ENCODE measurements around the gene RAB33A.
A peak's percentile ranks its signal among the peaks of the same experiment; 100 is the strongest.

The RAB33A gene

GRCh38 chrX:130170752-130171445, 863 bp upstream of the RAB33A start:
- no peak for TF ChIP-seq CTCF (conservative IDR thresholded peaks at IDR 0.05; ENCODE audit: low read depth, low read length)
- peak overlapping the region; percentile 61 for H3K4me3 ChIP-seq (ENCODE audit: low read length)
- peak; percentile 55 for DNase-seq (ENCODE audit: low read depth)

- peak overlapping the region; percentile 61 for H3K4me3 ChIP-seq (ENCODE audit: low read length)
- no peak for DNase-seq (ENCODE audit: low read depth)
- TF ChIP-seq CTCF (conservative IDR thresholded peaks at IDR 0.05; ENCODE audit: low read depth, low read length) = no peak
Observed at GRCh38 chrX:130172127-130172845, 524 bp downstream of the RAB33A start.

GRCh38 chrX:130173190-130173895, 1.6 kb downstream of the RAB33A start:
- H3K4me3 ChIP-seq (ENCODE audit: low read length) = peak overlapping the region; percentile 61
- peak; percentile 43 for DNase-seq (ENCODE audit: low read depth)

GRCh38 chrX:130174045-130174704, 2.4 kb downstream of the RAB33A start:
- no peak for TF ChIP-seq CTCF (conservative IDR thresholded peaks at IDR 0.05; ENCODE audit: low read depth, low read length)
- H3K4me3 ChIP-seq (ENCODE audit: low read length) = no peak overlapping the region
- DNase-seq (ENCODE audit: low read depth) = peak; percentile 50

More at GRCh38 chrX:130173190-130173895, 1.6 kb downstream of the RAB33A start:
- TF ChIP-seq CTCF (conservative IDR thresholded peaks at IDR 0.05; ENCODE audit: low read depth, low read length) = no peak

GRCh38 chrX:130174937-130175336, 3.2 kb downstream of the RAB33A start:
- no peak for DNase-seq (ENCODE audit: low read depth)
- H3K4me3 ChIP-seq (ENCODE audit: low read length) = no peak overlapping the region
- no peak for TF ChIP-seq CTCF (conservative IDR thresholded peaks at IDR 0.05; ENCODE audit: low read depth, low read length)

- H3K4me3 ChIP-seq (ENCODE audit: low read length) = no peak overlapping the region
- no peak for TF ChIP-seq CTCF (conservative IDR thresholded peaks at IDR 0.05; ENCODE audit: low read depth, low read length)
- no peak for DNase-seq (ENCODE audit: low read depth)
Observed at GRCh38 chrX:130176354-130176776, 4.6 kb downstream of the RAB33A start.

Data from retinal pigment epithelial cell (primary cell).